Anterior cingulate cortex (tissue), 58 donors: ENCODE results near the gene CLC.

Experiments used
- DNase-seq, 58 donors: peaks; one replicate each; lab custom pipeline; 2025; lab: John Stamatoyannopoulos, UW

Gene CLC

DNA sequence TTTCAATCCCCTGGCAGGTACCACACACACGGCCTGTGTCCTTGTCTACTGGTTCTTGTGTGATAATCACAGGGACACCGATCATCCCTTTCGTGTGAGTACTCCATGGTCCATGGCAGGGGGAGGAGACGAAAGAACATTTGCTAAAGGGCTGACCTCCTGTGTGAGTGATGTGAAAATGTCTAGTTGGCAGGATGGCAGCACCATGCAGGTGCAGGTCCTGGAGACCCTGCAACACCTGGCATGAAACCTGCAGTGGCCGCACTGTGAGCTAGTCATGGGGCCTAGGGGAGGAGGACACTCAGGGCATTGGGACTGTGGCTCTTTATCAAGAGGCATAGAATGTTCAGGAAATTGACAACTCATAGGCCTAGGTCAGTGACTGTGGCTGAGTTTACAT lies 56.4 kb downstream of the CLC start:
- no peak for DNase-seq
